ENCODE measurements around the gene TRIM22.
"Not testable (repeated sequence)": the region's sequence is repeated elsewhere in the genome, so short reads cannot be mapped to it uniquely, and the experiment has no call there.

The TRIM22 gene

GRCh38 chr11:5689551-5689983, at the start of gene TRIM22:
Gene TRIM22 (plus strand): TSS chr11:5689790. CDS start chr11:5696233, 6,443 bp downstream.
- DNase-seq (ENCODE audit: low spot score), result peak; percentile 88

- DNase-seq (ENCODE audit: low spot score), result no peak
Observed at GRCh38 chr11:5639953-5640352, 49.6 kb upstream of the TRIM22 start.

GRCh38 chr11:5643585-5643984, 46.0 kb upstream of the TRIM22 start:
- no peak for DNase-seq (ENCODE audit: low spot score)

- no peak for DNase-seq (ENCODE audit: low spot score)
Observed at GRCh38 chr11:5646139-5646538, 43.5 kb upstream of the TRIM22 start.

GRCh38 chr11:5655474-5655873, 34.1 kb upstream of the TRIM22 start:
- DNase-seq (ENCODE audit: low spot score), result no peak

- DNase-seq (ENCODE audit: low spot score), result not testable (repeated sequence)
Observed at GRCh38 chr11:5656956-5657355, 32.6 kb upstream of the TRIM22 start.

GRCh38 chr11:5658318-5658717, 31.3 kb upstream of the TRIM22 start:
- DNase-seq (ENCODE audit: low spot score), result no peak

- no peak for DNase-seq (ENCODE audit: low spot score)
Observed at GRCh38 chr11:5663511-5663910, 26.1 kb upstream of the TRIM22 start.

GRCh38 chr11:5665051-5665570, 24.5 kb upstream of the TRIM22 start:
- no peak for DNase-seq (ENCODE audit: low spot score)

- DNase-seq (ENCODE audit: low spot score), result no peak
Observed at GRCh38 chr11:5665746-5666401, 23.7 kb upstream of the TRIM22 start.

GRCh38 chr11:5666402-5666793, 23.2 kb upstream of the TRIM22 start:
- DNase-seq (ENCODE audit: low spot score), result no peak

GRCh38 chr11:5671831-5672230, 17.8 kb upstream of the TRIM22 start:
- DNase-seq (ENCODE audit: low spot score), result no peak

GRCh38 chr11:5674391-5674790, 15.2 kb upstream of the TRIM22 start:
- no peak for DNase-seq (ENCODE audit: low spot score)

GRCh38 chr11:5679811-5680210, 9.8 kb upstream of the TRIM22 start:
- no peak for DNase-seq (ENCODE audit: low spot score)

GRCh38 chr11:5682890-5683441, 6.6 kb upstream of the TRIM22 start:
- DNase-seq (ENCODE audit: low spot score), result not testable (repeated sequence)

GRCh38 chr11:5683620-5684019, 6.0 kb upstream of the TRIM22 start:
- DNase-seq (ENCODE audit: low spot score), result not testable (repeated sequence)

- DNase-seq (ENCODE audit: low spot score), result no peak
Observed at GRCh38 chr11:5684036-5684645, 5.4 kb upstream of the TRIM22 start.

- DNase-seq (ENCODE audit: low spot score), result peak; percentile 90
Observed at GRCh38 chr11:5684646-5685362, 4.8 kb upstream of the TRIM22 start, which contains the start of gene TRIM5. Gene TRIM5 (minus strand): TSS chr11:5685074. CDS start chr11:5680177, 4,897 bp downstream.

GRCh38 chr11:5686426-5686825, 3.2 kb upstream of the TRIM22 start:
- no peak for DNase-seq (ENCODE audit: low spot score)

GRCh38 chr11:5688482-5688881, 1.1 kb upstream of the TRIM22 start:
- DNase-seq (ENCODE audit: low spot score), result no peak

- peak; percentile 24 for DNase-seq (ENCODE audit: low spot score)
Observed at GRCh38 chr11:5690216-5690615, 626 bp downstream of the TRIM22 start.

- DNase-seq (ENCODE audit: low spot score), result peak; percentile 30
Observed at GRCh38 chr11:5690736-5691135, 1.1 kb downstream of the TRIM22 start.
